SU-DHL-6 (cell line): Measurements from ENCODE around the gene F8.

ENCODE experiments used
- H2AFZ ChIP-seq: fragments of 200-600 bp; sonication (generic); 2 replicates; pipeline ENCODE4 v1.6.1; 2014; ENCODE audit warnings: low read depth, mild to moderate bottlenecking, moderate library complexity, mixed read lengths, antibody characterized with exemption, low read length; ENCODE audit not compliant: severe bottlenecking
- H3F3A ChIP-seq: fragments of 200-600 bp; shearing (Covaris generic); 2 replicates; pipeline ENCODE4 v1.6.0; 2016; ENCODE audit warnings: antibody characterized with exemption, mild to moderate bottlenecking; ENCODE audit not compliant: insufficient read depth
- H3K27ac ChIP-seq: fragments of 200-600 bp; sonication (generic); 2 replicates; pipeline ENCODE4 v1.5.1; 2016; ENCODE audit warnings: low read depth, mild to moderate bottlenecking, low read length, moderate library complexity, mixed read lengths
- H3K27me3 ChIP-seq: fragments of 200-600 bp; sonication (generic), shearing (Covaris generic); 2 replicates; pipeline ENCODE4 v1.6.0; 2014; ENCODE audit warnings: mild to moderate bottlenecking, low read length
- H3K36me3 ChIP-seq: fragments of 200-600 bp; sonication (generic); 2 replicates; pipeline ENCODE4 v1.6.1; 2014; ENCODE audit warnings: mild to moderate bottlenecking, low read length, mixed read lengths
- H3K4me2 ChIP-seq: fragments of 300-600, 200-600 bp; shearing (Covaris generic), sonication (generic); 2 replicates; pipeline ENCODE4 v1.6.0; 2014; ENCODE audit warnings: low read length, low read depth, mild to moderate bottlenecking; ENCODE audit not compliant: poor library complexity, severe bottlenecking
- H3K4me3 ChIP-seq: fragments of 200-600 bp; sonication (generic); 2 replicates; pipeline ENCODE4 v1.5.1; 2014; ENCODE audit warnings: antibody characterized with exemption, low read length, mild to moderate bottlenecking, mixed read lengths; ENCODE audit not compliant: insufficient read depth, poor library complexity, severe bottlenecking
- H3K79me2 ChIP-seq: fragments of 200-600 bp; sonication (generic); 2 replicates; pipeline ENCODE4 v1.6.1; 2014; ENCODE audit warnings: mild to moderate bottlenecking, low read length, moderate library complexity; ENCODE audit not compliant: insufficient read depth
- H3K9ac ChIP-seq: fragments of 200-600 bp; sonication (generic); 2 replicates; pipeline ENCODE4 v1.7.0; 2014; ENCODE audit warnings: mild to moderate bottlenecking, low read length
- H3K9me2 ChIP-seq: fragments of 200-600 bp; sonication (generic); replicated peaks from 2 replicates; pipeline ENCODE4 v1.6.1; 2014; ENCODE audit warnings: low read length; ENCODE audit not compliant: insufficient read depth
- H3K9me3 ChIP-seq: fragments of 200-600 bp; sonication (generic); 2 replicates; pipeline ENCODE4 v1.6.1; 2014; ENCODE audit warnings: low read length, mixed read lengths; ENCODE audit not compliant: insufficient read depth
- H4K20me1 ChIP-seq: fragments of 200-600 bp; sonication (generic); 2 replicates; pipeline ENCODE4 v1.6.1; 2014; ENCODE audit warnings: low read depth, mild to moderate bottlenecking, antibody characterized with exemption, low read length, moderate library complexity, mixed read lengths
- CTCF ChIP-seq: fragments of 200-600 bp; sonication (generic); IDR thresholded peaks from one replicate; pipeline ENCODE4 v1.5.1; 2017; ENCODE audit warnings: antibody characterized with exemption, mild to moderate bottlenecking, low read length, moderate library complexity; ENCODE audit not compliant: insufficient read depth, poor library complexity, severe bottlenecking
- EZH2phosphoT487 ChIP-seq: fragments of 200-600 bp; sonication (generic), shearing (Covaris generic); conservative IDR thresholded peaks from 2 replicates; pipeline ENCODE4 v1.6.1; 2018; ENCODE audit warnings: mild to moderate bottlenecking, antibody characterized with exemption, low read length, moderate library complexity, mixed read lengths

Gene F8

GRCh38 chrX:154809939-154810665 lies 212.4 kb downstream of the F8 start:
- Histone ChIP-seq H3F3A (no peaks in the 10 kb centered on the region), H3K9me3 (no peaks in the 10 kb centered on the region), H3K27me3 (no peaks in the 10 kb centered on the region), H3K4me3 (no peak overlapping the region), H3K4me2 (no peak overlapping the region), H4K20me1 (no peaks in the 10 kb centered on the region), H3K36me3 (no peaks in the 10 kb centered on the region), H3K9ac (no peak overlapping the region), H3K9me2 (no peaks in the 10 kb centered on the region), H3K27ac (no peak overlapping the region), H3K79me2 (no peaks in the 10 kb centered on the region), H2AFZ (no peak overlapping the region)
- no peak for TF ChIP-seq CTCF
- TF ChIP-seq EZH2phosphoT487, result no peak

- no peak overlapping the region for H3K4me2 ChIP-seq
- H3K9me2 ChIP-seq, result no peaks in the 10 kb centered on the region
- H3K27me3 ChIP-seq, result no peaks in the 10 kb centered on the region
- no peaks in the 10 kb centered on the region for H3K79me2 ChIP-seq
- no peaks in the 10 kb centered on the region for H3K9me3 ChIP-seq
- no peak for TF ChIP-seq EZH2phosphoT487
- no peak for TF ChIP-seq CTCF
- no peaks in the 10 kb centered on the region for H3K36me3 ChIP-seq
- H4K20me1 ChIP-seq, result no peaks in the 10 kb centered on the region
- no peak overlapping the region for H3K27ac ChIP-seq
- no peak overlapping the region for H3K9ac ChIP-seq
- H3F3A ChIP-seq, result no peaks in the 10 kb centered on the region
- H3K4me3 ChIP-seq, result no peak overlapping the region
- no peak overlapping the region for H2AFZ ChIP-seq
These were observed 215.6 kb downstream of the F8 start for GRCh38 chrX:154806837-154807501.

- Histone ChIP-seq H3K9ac (peak overlapping the region; percentile 37), H3K79me2 (no peaks in the 10 kb centered on the region), H3K9me3 (no peaks in the 10 kb centered on the region), H2AFZ (peak overlapping the region; percentile 74), H3K4me3 (peak overlapping the region; percentile 43), H3K27me3 (no peaks in the 10 kb centered on the region), H3K36me3 (no peaks in the 10 kb centered on the region), H3K9me2 (no peaks in the 10 kb centered on the region), H3K4me2 (peak overlapping the region; percentile 56), H3K27ac (no peak overlapping the region), H4K20me1 (no peaks in the 10 kb centered on the region), H3F3A (no peaks in the 10 kb centered on the region)
- TF ChIP-seq CTCF, result no peak
- no peak for TF ChIP-seq EZH2phosphoT487
These were observed 216.8 kb downstream of the F8 start for GRCh38 chrX:154805696-154806091.
